Activated CD4-positive, CD25-positive, alpha-beta regulatory T cell treated with anti-CD3 and anti-CD28 coated beads, Interleukin-2, amount 50 U/mL, for 16 hours (primary cell): ENCODE results near the gene STX19.
"Not testable (repeated sequence)": the region's sequence is repeated elsewhere in the genome, so short reads cannot be mapped to it uniquely, and the experiment has no call there.

Source experiments
- DNase-seq: peaks from one replicate; pipeline ENCODE4 v3.0.0-alpha.2; 2020; ENCODE audit warnings: low read depth, low spot score

STX19 gene

DNA sequence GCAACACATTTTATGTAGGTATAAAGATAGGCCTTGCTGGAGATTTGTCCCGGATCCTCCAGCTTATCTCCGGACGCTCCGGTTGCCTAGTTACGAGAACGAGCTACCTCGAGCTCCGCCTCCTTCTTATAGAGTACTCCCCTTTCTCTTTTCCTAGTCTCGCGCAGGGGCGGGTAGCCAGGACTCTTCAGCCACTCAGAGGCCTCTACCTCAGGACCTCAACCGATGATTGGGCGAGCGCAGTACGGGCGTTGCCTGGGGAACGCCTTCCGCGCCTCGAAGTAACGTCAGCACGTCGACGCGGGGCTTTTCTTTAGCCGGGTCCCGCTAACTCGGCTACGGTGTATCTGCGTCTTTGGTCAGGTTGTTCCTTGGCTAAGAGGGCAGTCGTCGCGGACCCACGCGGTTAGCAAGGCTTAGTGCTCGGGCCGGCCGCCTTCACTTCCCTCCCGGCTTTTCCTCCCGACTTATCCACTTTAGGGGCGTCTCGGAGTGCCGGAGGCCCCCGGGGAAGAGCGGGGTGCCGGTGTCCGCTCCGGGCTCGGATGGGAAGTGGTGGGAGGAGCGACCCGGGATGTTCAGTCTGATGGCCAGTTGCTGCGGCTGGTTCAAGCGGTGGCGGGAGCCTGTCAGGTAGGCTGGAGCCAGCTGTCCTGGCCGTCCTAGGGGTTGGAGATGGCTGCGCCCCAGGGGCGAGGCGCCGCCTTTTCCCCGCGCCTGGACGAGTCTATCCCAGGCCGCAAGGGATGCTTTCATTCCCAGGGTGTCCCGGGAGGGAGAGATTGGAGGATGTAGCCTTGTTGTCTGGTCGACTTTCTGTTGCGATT lies 48.3 kb downstream of the STX19 start, which contains the start of gene ARL13B:
ARL13B (plus strand) TSS at position 306 of the 827 bp plus-strand sequence; CDS start at position 575, 269 bp downstream.
- DNase-seq: peak; percentile 91

DNA sequence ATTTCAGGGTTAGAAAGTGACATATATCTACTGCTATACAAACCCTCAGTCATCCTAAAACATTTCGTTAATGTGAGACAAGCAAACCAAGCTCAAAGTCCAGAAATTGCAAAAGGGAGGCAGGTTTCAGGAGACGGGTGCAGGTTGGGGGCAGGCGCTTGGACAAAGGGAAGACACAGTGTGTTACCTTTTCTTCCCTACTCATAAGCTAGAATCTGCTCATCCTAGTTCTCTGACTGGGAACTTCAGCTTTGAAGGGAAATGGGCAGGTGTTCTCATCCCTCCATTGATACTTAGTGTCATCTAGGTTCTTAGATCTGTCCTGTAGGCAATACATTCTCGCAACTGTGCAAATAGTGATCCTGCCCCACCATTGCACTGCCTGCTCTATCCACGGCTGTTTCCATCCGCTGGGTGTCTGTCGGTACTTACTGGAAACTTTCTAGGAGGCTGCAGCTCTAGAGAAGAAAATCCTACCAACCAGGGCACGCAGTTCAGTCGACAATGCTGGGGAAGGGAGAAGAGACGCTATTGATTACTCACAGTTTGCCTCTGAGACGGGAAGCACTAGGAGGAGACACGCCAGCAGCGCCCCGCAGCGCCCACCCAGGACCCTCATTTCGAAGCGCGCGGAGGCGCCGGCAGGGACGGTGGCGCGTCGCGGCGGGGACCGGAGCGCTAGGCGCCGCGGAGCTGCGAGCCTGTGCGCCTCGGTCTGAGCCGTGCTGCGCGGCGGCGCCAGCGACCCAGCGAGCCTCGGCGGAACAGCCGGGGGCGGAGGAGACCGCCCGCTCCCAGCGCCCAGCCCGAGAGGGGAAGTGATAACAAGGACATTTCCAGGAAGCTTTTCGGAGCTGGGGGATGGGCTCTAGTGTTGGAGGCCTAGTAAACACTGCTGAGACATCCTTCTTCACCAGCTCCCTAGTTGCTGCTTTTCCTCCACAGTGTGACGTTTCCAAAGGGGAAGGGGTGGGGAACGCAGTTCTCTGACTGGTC lies 55.0 kb downstream of the STX19 start, which contains the start of gene PROS1:
PROS1 (minus strand) TSS at position 766 of the 996 bp plus-strand sequence; CDS start at position 619, 147 bp downstream.
- DNase-seq: no peak

DNA sequence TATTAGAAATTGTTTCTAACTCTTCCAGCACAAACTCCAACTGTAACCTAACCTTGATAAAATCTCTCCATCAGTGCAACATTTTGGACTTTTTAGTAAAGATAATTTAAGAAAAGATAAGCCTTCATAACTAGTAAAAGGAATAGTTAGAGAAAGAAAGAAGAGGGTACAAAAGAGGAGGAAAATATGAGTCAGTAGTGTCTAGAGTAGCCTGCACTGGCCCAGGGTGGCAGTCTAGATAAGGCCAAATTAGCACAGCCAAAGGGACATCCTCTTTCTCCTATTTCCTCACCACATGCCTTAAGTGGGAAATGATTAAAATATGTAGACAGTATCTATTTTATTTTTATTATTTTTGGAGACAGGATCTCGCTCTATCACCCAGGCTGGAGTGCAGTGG lies 58.4 kb downstream of the STX19 start:
- DNase-seq: no peak

DNA sequence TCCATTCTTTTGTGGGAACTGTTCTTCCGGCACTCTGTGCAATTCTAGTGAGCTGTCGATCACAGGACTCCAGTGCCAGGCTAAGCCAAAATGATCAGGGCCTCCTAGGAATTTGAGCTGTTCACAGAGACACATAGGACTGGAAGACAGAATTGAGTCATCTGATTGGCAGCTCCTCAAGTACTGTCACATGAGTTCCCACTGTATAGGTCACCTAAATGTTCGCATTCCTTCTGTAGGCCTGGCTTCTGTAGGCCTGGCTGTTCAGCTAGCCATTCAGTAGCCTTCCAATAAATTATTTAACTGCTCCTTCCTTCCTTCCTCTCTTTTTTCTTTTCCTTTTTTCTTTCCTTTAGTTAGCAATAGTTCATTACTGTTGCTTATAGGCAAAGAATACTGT lies 59.0 kb downstream of the STX19 start:
- DNase-seq: no peak

DNA sequence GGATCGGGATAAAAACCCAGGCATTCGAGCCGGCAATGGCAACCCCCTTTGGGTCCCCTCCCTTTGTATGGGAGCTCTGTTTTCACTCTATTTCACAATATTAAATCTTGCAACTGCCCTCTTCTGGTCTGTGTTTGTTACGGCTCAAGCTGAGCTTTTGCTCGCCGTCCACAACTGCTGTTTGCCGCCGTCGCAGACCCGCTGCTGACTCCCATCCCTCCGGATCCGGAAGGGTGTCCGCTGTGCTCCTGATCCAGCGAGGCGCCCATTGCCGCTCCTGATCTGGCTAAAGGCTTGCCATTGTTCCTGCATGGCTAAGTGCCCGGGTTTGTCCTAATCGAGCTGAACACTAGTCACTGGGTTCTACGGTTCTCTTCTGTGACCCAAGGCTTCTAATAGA lies 63.3 kb downstream of the STX19 start:
- not testable (repeated sequence) for DNase-seq
